Measurements from ENCODE around the gene ITGAE.

DNA sequence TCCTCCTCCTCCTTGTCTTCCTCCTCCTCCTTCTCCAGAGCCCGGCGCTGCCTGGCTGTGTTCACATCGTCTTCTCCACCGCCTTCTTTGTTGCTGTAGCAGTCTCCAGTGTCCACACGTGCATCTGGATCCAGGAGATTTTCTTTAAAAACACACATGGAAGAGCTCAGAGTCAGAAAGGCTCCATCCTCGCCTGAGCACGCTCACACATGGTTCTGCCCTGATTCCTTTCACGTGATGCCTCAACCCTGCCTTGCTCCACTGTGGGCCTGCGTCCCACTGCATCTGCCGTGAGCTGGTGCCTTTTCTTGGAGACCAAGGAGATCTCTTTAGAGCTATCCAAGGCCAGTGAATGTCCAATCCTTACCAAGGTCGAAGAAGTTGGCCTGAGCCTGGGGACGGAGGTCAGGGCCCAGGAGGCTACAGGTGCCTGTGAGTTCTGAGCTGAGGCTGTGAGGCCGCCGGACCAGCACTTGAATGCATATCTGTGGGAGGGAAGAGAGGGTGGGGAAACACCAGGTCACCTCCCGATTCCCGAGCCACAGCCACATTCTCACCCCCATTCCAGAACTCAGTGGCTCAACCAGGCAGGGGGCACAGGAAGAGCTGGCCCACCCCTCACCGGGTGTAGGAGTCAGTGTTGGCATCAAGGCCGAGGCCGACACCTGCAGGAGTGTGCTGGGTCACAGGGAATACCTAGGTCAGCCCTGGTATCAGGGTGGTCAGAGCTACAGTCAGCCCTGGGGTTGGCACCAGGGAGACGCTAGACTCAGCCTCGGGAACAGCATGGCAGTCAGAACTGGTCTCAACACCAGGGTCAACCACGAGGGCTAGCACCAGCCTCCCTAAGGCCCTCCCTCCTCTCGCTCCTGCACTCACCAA is 39.7 kb downstream of the ITGAE start:
- TF ChIP-seq GLIS3 (CRISPR knock-in tag; IDR thresholded peaks at IDR 0.05), result no peak
- TF ChIP-seq ZFP3 (CRISPR knock-in tag; IDR thresholded peaks at IDR 0.05), result no peak
- TF ChIP-seq OSR1 (CRISPR knock-in tag; IDR thresholded peaks at IDR 0.05), result no peak
- no peak for TF ChIP-seq SNAI2 (CRISPR knock-in tag; IDR thresholded peaks at IDR 0.05)
- TF ChIP-seq TCF4 (CRISPR knock-in tag; IDR thresholded peaks at IDR 0.05; ENCODE audit: borderline replicate concordance), result no peak
- no peak for TF ChIP-seq CSDC2 (CRISPR knock-in tag; IDR thresholded peaks at IDR 0.05)
- TF ChIP-seq, protein P1, sequence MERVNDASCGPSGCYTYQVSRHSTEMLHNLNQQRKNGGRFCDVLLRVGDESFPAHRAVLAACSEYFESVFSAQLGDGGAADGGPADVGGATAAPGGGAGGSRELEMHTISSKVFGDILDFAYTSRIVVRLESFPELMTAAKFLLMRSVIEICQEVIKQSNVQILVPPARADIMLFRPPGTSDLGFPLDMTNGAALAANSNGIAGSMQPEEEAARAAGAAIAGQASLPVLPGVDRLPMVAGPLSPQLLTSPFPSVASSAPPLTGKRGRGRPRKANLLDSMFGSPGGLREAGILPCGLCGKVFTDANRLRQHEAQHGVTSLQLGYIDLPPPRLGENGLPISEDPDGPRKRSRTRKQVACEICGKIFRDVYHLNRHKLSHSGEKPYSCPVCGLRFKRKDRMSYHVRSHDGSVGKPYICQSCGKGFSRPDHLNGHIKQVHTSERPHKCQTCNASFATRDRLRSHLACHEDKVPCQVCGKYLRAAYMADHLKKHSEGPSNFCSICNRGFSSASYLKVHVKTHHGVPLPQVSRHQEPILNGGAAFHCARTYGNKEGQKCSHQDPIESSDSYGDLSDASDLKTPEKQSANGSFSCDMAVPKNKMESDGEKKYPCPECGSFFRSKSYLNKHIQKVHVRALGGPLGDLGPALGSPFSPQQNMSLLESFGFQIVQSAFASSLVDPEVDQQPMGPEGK (CRISPR knock-in tag; IDR thresholded peaks at IDR 0.05; ENCODE audit: borderline replicate concordance), result no peak
- TF ChIP-seq, protein P2, sequence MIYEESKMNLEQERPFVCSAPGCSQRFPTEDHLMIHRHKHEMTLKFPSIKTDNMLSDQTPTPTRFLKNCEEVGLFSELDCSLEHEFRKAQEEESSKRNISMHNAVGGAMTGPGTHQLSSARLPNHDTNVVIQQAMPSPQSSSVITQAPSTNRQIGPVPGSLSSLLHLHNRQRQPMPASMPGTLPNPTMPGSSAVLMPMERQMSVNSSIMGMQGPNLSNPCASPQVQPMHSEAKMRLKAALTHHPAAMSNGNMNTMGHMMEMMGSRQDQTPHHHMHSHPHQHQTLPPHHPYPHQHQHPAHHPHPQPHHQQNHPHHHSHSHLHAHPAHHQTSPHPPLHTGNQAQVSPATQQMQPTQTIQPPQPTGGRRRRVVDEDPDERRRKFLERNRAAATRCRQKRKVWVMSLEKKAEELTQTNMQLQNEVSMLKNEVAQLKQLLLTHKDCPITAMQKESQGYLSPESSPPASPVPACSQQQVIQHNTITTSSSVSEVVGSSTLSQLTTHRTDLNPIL (CRISPR knock-in tag; IDR thresholded peaks at IDR 0.05; ENCODE audit: low read depth), result no peak
- no peak for TF ChIP-seq ZNF70 (CRISPR knock-in tag; IDR thresholded peaks at IDR 0.05)
- no peak for TF ChIP-seq PPARA (CRISPR knock-in tag; IDR thresholded peaks at IDR 0.05; ENCODE audit: borderline replicate concordance)
- no peak for TF ChIP-seq ZFP30 (CRISPR knock-in tag; IDR thresholded peaks at IDR 0.05)
- TF ChIP-seq ARNTL (CRISPR knock-in tag; IDR thresholded peaks at IDR 0.05; ENCODE audit: borderline replicate concordance, low read depth), result no peak
- no peak for TF ChIP-seq RARB (CRISPR knock-in tag; IDR thresholded peaks at IDR 0.05)
- TF ChIP-seq ESRRG (CRISPR knock-in tag; IDR thresholded peaks at IDR 0.05), result no peak
